Neuronal stem cell (in vitro differentiated cells): ENCODE data around the gene PLEK.

Experiments used
- DNase-seq: peaks from one replicate; pipeline ENCODE4 v3.0.0-alpha.2; 2013; ENCODE audit warnings: low spot score
- H2AFZ ChIP-seq: one replicate; pipeline ENCODE4 v1.6.1; 2013; ENCODE audit warnings: mild to moderate bottlenecking, low read length, inconsistent platforms
- H2AK5ac ChIP-seq: 2 replicates; pipeline ENCODE4 v1.6.1; 2013; ENCODE audit warnings: low read depth, mild to moderate bottlenecking, inconsistent platforms, low read length, moderate library complexity, mixed read lengths
- H2BK120ac ChIP-seq: 2 replicates; pipeline ENCODE4 v1.6.1; 2013; ENCODE audit warnings: low read depth, mild to moderate bottlenecking, inconsistent platforms, low read length, moderate library complexity, mixed read lengths
- H2BK12ac ChIP-seq: one replicate; pipeline ENCODE4 v1.6.1; 2013; ENCODE audit warnings: low read length, inconsistent platforms
- H2BK15ac ChIP-seq: 2 replicates; pipeline ENCODE4 v1.6.1; 2013; ENCODE audit warnings: mild to moderate bottlenecking, low read length, inconsistent platforms, mixed read lengths
- H2BK5ac ChIP-seq: one replicate; pipeline ENCODE4 v1.6.1; 2013; ENCODE audit warnings: inconsistent platforms, mild to moderate bottlenecking, low read length, moderate library complexity
- H3K14ac ChIP-seq: one replicate; pipeline ENCODE4 v1.6.1; 2013; ENCODE audit warnings: low read length, inconsistent platforms
- H3K18ac ChIP-seq: 2 replicates; pipeline ENCODE4 v1.6.1; 2013; ENCODE audit warnings: low read length, inconsistent platforms
- H3K23ac ChIP-seq: 2 replicates; pipeline ENCODE4 v1.6.1; 2013; ENCODE audit warnings: low read depth, mild to moderate bottlenecking, mixed read lengths, low read length, inconsistent platforms; ENCODE audit not compliant: poor library complexity
- H3K27ac ChIP-seq: replicated peaks from 3 replicates; pipeline ENCODE4 v1.5.1; 2013; ENCODE audit warnings: low read length, inconsistent platforms
- H3K27me3 ChIP-seq, 3 experiments: 2 replicates each; pipeline ENCODE4 v1.6.1; 2013; ENCODE audit warnings: low read length in 3 of 3, mild to moderate bottlenecking in 2 of 3, inconsistent platforms in 1 of 3, low read depth in 1 of 3, mixed read lengths in 1 of 3, moderate library complexity in 1 of 3; ENCODE audit not compliant: control insufficient read depth in 3 of 3, insufficient read depth in 3 of 3
- H3K36me3 ChIP-seq, 2 donors: replicated peaks in 1 of 2; 2 replicates each; pipeline ENCODE4 v1.6.1; 2013; ENCODE audit warnings: low read length in 2 of 2; ENCODE audit not compliant: control insufficient read depth in 2 of 2, insufficient read depth in 2 of 2
- H3K4ac ChIP-seq: 2 replicates; pipeline ENCODE4 v1.6.1; 2013; ENCODE audit warnings: inconsistent platforms, mild to moderate bottlenecking, low read length, moderate library complexity
- H3K4me1 ChIP-seq, 2 donors: 1 replicate in 1 of 2; 2 replicates in 1 of 2; pipeline ENCODE4 v1.6.1; 2013; ENCODE audit warnings: low read length in 2 of 2, low read depth in 1 of 2; ENCODE audit not compliant: control insufficient read depth in 2 of 2, insufficient read depth in 1 of 2
- H3K4me2 ChIP-seq: one replicate; pipeline ENCODE4 v1.6.1; 2013; ENCODE audit warnings: mild to moderate bottlenecking, low read length, inconsistent platforms; ENCODE audit not compliant: insufficient read depth, poor library complexity, severe bottlenecking
- H3K4me3 ChIP-seq, 2 donors: 2 replicates each; pipeline ENCODE4 v1.5.1; 2013; ENCODE audit warnings: low read length in 2 of 2, mild to moderate bottlenecking in 2 of 2, inconsistent platforms in 1 of 2, moderate library complexity in 1 of 2
- H3K79me1 ChIP-seq: one replicate; pipeline ENCODE4 v1.6.1; 2013; ENCODE audit warnings: low read depth, mild to moderate bottlenecking, inconsistent platforms, low read length, moderate library complexity
- H3K9ac ChIP-seq: one replicate; pipeline ENCODE4 v1.6.1; 2013; ENCODE audit warnings: mild to moderate bottlenecking, low read depth, low read length, inconsistent platforms; ENCODE audit not compliant: poor library complexity
- H3K9me3 ChIP-seq, 2 donors: replicated peaks in 1 of 2; 2 replicates each; pipeline versions ENCODE3 to v1.6.1; 2013; ENCODE audit warnings: low read length in 2 of 2, mild to moderate bottlenecking in 2 of 2, inconsistent platforms in 1 of 2, low read depth in 1 of 2, mixed read lengths in 1 of 2, moderate library complexity in 1 of 2; ENCODE audit not compliant: control insufficient read depth in 2 of 2, insufficient read depth in 1 of 2
- H4K8ac ChIP-seq: one replicate; pipeline ENCODE4 v1.6.1; 2013; ENCODE audit warnings: low read depth, mild to moderate bottlenecking, inconsistent platforms, low read length, moderate library complexity
- H4K91ac ChIP-seq: one replicate; pipeline ENCODE4 v1.6.1; 2013; ENCODE audit warnings: low read length, low read depth, mild to moderate bottlenecking, inconsistent platforms; ENCODE audit not compliant: poor library complexity
- WGBS, 2 donors: extraction: QIAGEN DNeasy Blood & Tissue Kit; methylation state at CpG; one replicate each; pipeline ENCODE4 v1.1.7; 2013; ENCODE audit warnings: missing lambda C conversion rate in 2 of 2, mixed read lengths in 1 of 2; ENCODE audit not compliant: insufficient read length in 2 of 2, insufficient replicate concordance in 1 of 2; ENCODE audit errors: extremely low coverage in 2 of 2; 5-methylcytosine and 5-hydroxymethylcytosine counted together

Gene PLEK

DNA sequence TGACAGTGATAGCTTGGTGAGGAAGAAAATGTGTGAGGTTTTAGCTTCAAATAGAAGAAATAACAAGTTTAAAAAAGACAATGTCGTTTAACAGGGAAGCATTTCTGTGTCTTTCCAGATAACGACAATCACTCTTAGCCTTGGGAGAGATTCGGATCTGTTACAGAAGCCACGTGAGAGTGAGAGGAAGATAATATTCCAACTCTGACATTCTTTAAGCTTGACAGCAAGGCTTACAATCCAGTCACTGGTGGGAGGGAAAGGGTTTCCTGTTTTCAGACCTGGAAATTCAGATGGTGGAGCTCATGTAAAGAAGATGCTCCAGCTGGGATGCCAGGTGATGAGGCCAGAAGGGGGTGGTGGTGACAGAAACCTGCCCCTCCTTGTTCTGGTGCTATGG, 71.2 kb downstream of the PLEK start:
- no peak overlapping the region for H3K9ac ChIP-seq

GRCh38 chr2:68438455-68439303, 73.6 kb downstream of the PLEK start:
- H2BK12ac ChIP-seq, result no peak overlapping the region
- H3K4me3 ChIP-seq, result no peak overlapping the region
- no peak overlapping the region for H2BK15ac ChIP-seq
- no peaks in the 10 kb centered on the region for H3K36me3 ChIP-seq
- no peak overlapping the region for H2AK5ac ChIP-seq
- no peak overlapping the region for H3K4ac ChIP-seq
- H3K4me1 ChIP-seq, result peaks cover 0 to 7% of the 10 kb centered on the region in 2 donors
- H3K4me2 ChIP-seq, result no peak overlapping the region
- H2BK120ac ChIP-seq, result no peak overlapping the region
- no peaks in the 10 kb centered on the region for H3K9me3 ChIP-seq
- H4K8ac ChIP-seq, result no peak overlapping the region
- H3K14ac ChIP-seq, result no peak overlapping the region
- H3K9ac ChIP-seq, result no peak overlapping the region
- no peak for DNase-seq
- H2AFZ ChIP-seq, result peak overlapping the region; percentile 22
- H3K27me3 ChIP-seq, result no peaks in the 10 kb centered on the region
- no peaks in the 10 kb centered on the region for H3K79me1 ChIP-seq
- no peak overlapping the region for H3K27ac ChIP-seq
- WGBS, 2 donors, result no CpG with 5 or more reads among the region's 7 CpGs
- H4K91ac ChIP-seq, result no peak overlapping the region
- no peak overlapping the region for H3K18ac ChIP-seq
- H3K23ac ChIP-seq, result no peak overlapping the region
- no peak overlapping the region for H2BK5ac ChIP-seq

More for the DNA sequence above, 71.2 kb downstream of the PLEK start:
- no peak overlapping the region for H2BK15ac ChIP-seq
- H3K23ac ChIP-seq, result no peak overlapping the region
- peaks cover 0 to 4% of the 10 kb centered on the region in 2 donors for H3K9me3 ChIP-seq
- H3K27me3 ChIP-seq, result no peaks in the 10 kb centered on the region
- no peak overlapping the region for H3K18ac ChIP-seq
- no peak overlapping the region for H2BK120ac ChIP-seq
- H3K4me1 ChIP-seq, result peaks cover 0 to 7% of the 10 kb centered on the region in 2 donors
- H3K79me1 ChIP-seq, result no peaks in the 10 kb centered on the region
- H2BK12ac ChIP-seq, result no peak overlapping the region
- no CpG with 5 or more reads among the region's 4 CpGs for WGBS, 2 donors
- no peak overlapping the region for H3K14ac ChIP-seq
- no peak overlapping the region for H4K91ac ChIP-seq
- H4K8ac ChIP-seq, result no peak overlapping the region
- peak overlapping the region; percentile 73 for H2AFZ ChIP-seq
- H3K4ac ChIP-seq, result no peak overlapping the region
- no peak for DNase-seq
- H3K4me3 ChIP-seq, result no peak overlapping the region
- H2AK5ac ChIP-seq, result no peak overlapping the region
- no peaks in the 10 kb centered on the region for H3K36me3 ChIP-seq
- H3K4me2 ChIP-seq, result no peak overlapping the region
- H3K27ac ChIP-seq, result no peak overlapping the region
- no peak overlapping the region for H2BK5ac ChIP-seq

DNA sequence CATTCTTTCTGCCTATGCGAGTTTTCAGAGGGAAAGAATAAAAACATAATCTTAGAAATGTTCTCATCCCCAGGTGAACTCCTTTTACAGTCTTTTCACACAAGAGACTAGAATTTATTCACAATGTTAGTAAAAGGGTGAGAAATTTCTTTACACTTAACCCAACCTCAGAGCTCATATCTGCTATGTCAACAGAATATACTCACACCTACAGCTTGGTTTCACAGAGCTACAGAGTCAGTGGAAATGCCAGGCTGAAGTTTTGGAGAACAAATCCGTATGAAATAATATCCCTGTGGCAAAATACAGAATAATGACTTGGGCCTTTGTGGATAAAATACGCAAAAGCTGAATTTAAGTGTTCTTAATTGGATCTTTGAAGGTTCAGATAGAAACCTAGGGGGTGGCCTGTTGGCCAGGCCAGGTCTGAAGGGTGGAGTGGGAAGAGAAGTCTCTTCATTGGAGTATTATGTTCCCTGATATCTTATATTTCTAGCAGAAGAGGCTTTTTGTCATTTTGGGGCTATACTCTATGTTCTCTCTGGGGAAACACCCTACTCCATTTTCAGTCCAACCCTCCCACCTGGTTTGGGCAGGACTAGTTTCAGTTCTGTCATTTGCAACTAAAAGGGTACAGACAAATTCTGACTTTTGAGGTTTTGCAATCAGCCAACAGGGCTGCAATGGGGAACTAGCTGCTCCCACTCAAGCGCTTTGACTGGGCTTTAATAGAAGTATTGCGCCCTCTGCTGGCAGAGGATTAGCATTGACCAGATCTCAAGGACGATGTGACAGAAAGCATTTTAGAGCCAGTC, 76.3 kb downstream of the PLEK start:
- no peak overlapping the region for H3K18ac ChIP-seq
- no peak overlapping the region for H4K91ac ChIP-seq
- H4K8ac ChIP-seq, result no peak overlapping the region
- no peaks in the 10 kb centered on the region for H3K27me3 ChIP-seq
- no peak overlapping the region for H2BK12ac ChIP-seq
- H2AK5ac ChIP-seq, result no peak overlapping the region
- H2BK15ac ChIP-seq, result no peak overlapping the region
- H3K79me1 ChIP-seq, result no peaks in the 10 kb centered on the region
- no CpG with 5 or more reads among the region's 6 CpGs for WGBS, 2 donors
- H3K36me3 ChIP-seq, result no peaks in the 10 kb centered on the region
- H3K4me1 ChIP-seq, result peaks cover 0 to 3% of the 10 kb centered on the region in 2 donors
- no peak overlapping the region for H3K14ac ChIP-seq
- H3K23ac ChIP-seq, result no peak overlapping the region
- no peak overlapping the region for H3K4me2 ChIP-seq
- H2AFZ ChIP-seq, result peak overlapping the region; percentile 66
- H3K4ac ChIP-seq, result no peak overlapping the region
- H2BK120ac ChIP-seq, result no peak overlapping the region
- no peaks in the 10 kb centered on the region for H3K9me3 ChIP-seq
- no peak overlapping the region for H3K27ac ChIP-seq
- peak; percentile 80 for DNase-seq
- H3K9ac ChIP-seq, result no peak overlapping the region
- no peak overlapping the region for H3K4me3 ChIP-seq
- no peak overlapping the region for H2BK5ac ChIP-seq

- H2BK15ac ChIP-seq, result no peak overlapping the region
- no peak for DNase-seq
- H3K23ac ChIP-seq, result no peak overlapping the region
- peaks cover 0 to 1% of the 10 kb centered on the region in 2 donors for H3K4me1 ChIP-seq
- H3K4ac ChIP-seq, result no peak overlapping the region
- H2BK12ac ChIP-seq, result no peak overlapping the region
- no peaks in the 10 kb centered on the region for H3K79me1 ChIP-seq
- no peak overlapping the region for H2AK5ac ChIP-seq
- no peak overlapping the region for H3K4me2 ChIP-seq
- no peak overlapping the region for H4K8ac ChIP-seq
- no peak overlapping the region for H3K14ac ChIP-seq
- no peak overlapping the region for H2BK5ac ChIP-seq
- no peak overlapping the region for H2AFZ ChIP-seq
- no peaks in the 10 kb centered on the region for H3K36me3 ChIP-seq
- no CpG with 5 or more reads among the region's 2 CpGs for WGBS, 2 donors
- no peak overlapping the region for H3K18ac ChIP-seq
- H3K9ac ChIP-seq, result no peak overlapping the region
- no peak overlapping the region for H4K91ac ChIP-seq
- no peak overlapping the region for H2BK120ac ChIP-seq
- no peaks in the 10 kb centered on the region for H3K27me3 ChIP-seq
- H3K9me3 ChIP-seq, result no peaks in the 10 kb centered on the region
- H3K4me3 ChIP-seq, result no peak overlapping the region
- no peak overlapping the region for H3K27ac ChIP-seq
These were observed 76.9 kb downstream of the PLEK start for GRCh38 chr2:68441994-68442322.
